DMS 273 (cell line): Measurements from ENCODE around the gene TRIM59.

Experiments
- DNase-seq: peaks from one replicate; lab custom pipeline; 2025; ENCODE audit not compliant: unreplicated experiment; lab: John Stamatoyannopoulos, UW

The TRIM59 gene, protein sequence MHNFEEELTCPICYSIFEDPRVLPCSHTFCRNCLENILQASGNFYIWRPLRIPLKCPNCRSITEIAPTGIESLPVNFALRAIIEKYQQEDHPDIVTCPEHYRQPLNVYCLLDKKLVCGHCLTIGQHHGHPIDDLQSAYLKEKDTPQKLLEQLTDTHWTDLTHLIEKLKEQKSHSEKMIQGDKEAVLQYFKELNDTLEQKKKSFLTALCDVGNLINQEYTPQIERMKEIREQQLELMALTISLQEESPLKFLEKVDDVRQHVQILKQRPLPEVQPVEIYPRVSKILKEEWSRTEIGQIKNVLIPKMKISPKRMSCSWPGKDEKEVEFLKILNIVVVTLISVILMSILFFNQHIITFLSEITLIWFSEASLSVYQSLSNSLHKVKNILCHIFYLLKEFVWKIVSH

DNA sequence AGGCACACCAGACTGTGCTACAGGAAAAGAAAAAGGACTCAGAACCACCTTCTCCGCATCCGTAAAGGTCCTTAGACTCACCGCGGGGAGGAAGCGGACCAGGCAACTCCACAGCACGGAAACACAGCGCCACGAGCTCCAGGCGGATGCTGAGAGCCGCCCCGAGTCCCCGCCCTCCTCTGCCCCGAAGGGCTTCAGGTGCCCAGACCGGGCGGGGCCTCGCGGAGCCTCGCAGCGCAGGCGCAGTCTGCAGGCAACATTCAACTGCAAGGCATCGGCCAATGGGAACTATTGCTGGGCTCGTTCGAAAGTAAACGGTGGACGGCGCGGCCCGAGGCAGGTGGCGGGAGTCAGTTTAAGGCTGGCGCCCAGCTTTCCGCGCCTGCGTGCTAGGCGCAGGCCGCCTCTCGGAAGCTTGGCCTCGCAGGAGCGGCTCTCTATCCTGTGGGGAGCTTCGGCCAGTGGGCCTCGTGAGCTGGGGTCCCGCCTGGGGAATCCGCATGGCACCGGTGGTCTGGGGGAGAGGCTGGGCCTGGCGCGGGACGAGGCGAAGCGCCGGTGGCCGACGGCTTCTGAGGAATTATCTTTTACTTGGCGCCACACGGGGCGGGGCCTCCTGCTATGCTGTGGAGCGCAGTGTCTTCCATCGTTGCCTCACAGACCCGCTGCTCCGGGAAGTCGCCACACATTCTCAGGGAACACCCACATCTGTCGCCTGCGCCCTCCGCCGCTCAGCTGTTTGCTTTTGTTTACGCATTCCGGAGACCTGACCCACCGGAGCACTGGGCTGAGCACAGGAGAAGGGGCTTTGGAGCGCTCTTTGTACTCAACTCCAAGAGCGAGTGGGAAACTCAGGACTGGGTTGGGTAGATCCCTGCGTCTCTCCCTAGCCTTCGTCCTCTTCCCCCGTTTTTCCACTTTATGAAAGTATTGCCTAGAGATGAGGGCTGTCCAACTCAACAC lies at the start of gene TRIM59:
TSS of gene TRIM59 (minus strand) at position 151 of the 963 bp plus-strand sequence. CDS start 10,603 bp downstream, outside the sequence.
- DNase-seq, result peak; percentile 89

- DNase-seq, result no peak
Observed at GRCh38 chr3:160498202-160498601, 48.6 kb upstream of the TRIM59 start.

DNA sequence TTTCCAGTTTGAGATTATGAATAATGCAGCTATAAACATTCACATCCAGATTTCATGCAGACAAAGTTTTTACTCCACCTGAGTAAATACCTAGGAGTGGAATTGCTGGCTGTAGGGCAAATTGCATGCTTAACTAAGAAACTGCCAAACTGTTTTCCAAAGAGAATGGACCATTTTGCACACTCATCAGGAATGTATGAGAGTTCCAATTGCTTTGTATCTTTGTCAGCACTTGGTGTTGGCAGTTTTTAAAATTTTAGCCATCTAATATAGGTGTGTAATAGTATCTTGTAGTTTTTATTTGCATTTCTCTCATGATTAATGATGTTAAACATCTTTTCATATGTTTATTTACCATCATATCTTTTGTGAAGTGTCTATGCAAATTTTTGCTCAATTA lies 40.6 kb upstream of the TRIM59 start:
- DNase-seq, result no peak

DNA sequence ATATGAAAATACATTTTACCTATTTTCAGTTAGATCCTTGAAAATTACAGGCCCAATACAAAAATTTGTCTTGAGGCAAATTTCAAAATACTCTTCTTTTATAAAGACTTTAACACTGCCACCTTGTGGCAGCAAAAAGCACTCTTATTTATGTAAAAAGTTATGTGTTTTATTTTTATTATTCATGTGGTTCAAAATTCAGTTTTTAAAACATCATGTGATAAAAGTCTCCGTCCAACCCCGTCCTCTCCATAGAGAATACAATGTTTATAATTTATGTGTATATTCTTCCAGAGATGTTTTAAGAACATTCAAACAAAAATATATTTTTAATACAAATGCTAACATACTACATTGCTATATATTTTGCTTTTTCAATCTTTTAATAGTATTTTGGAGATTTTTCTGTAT lies 36.9 kb upstream of the TRIM59 start:
- peak; percentile 84 for DNase-seq

DNA sequence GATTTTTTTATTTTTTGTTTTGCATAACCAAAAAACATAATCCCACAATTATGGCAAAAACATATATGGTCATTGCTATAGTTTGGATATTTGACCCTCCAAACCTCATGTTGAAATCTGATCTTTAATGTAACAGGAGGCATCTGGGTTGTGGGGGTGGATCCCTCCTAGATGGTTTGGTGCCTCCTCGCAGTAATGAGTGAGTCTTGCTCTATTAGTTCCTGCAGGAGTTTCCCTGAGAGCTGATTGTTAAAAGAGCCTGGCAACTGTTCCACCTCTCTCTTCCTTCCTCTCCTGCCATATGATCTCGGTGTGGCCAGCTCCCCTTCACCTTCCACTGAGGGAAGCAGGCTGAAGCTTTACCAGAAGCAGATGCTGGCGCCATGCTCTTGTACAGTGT lies 33.2 kb upstream of the TRIM59 start:
- peak; percentile 63 for DNase-seq

- no peak for DNase-seq
Observed at GRCh38 chr3:160481856-160482255, 32.3 kb upstream of the TRIM59 start.

GRCh38 chr3:160480931-160481330 lies 31.3 kb upstream of the TRIM59 start:
- no peak for DNase-seq

- DNase-seq, result no peak
Observed at GRCh38 chr3:160479376-160479775, 29.8 kb upstream of the TRIM59 start.

DNA sequence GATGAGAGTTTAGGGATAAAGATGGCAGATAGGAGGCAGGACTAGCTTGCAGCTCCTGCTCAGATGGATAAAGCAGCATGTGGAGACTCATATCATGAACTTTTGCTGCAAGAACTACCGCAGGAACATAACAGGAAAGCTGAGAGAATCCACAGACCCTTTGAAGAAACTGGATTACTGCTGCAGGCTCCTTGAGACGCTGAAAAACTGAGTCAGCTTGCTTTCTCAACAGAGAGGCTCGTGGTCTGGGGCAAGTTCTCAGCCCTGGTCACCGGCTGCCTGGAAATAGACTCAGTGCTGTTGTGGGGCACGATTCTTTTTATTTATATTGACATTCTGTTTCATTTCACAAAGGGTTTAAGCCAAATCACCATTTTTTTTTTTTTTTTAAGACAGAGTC lies 28.8 kb upstream of the TRIM59 start:
- no peak for DNase-seq

DNA sequence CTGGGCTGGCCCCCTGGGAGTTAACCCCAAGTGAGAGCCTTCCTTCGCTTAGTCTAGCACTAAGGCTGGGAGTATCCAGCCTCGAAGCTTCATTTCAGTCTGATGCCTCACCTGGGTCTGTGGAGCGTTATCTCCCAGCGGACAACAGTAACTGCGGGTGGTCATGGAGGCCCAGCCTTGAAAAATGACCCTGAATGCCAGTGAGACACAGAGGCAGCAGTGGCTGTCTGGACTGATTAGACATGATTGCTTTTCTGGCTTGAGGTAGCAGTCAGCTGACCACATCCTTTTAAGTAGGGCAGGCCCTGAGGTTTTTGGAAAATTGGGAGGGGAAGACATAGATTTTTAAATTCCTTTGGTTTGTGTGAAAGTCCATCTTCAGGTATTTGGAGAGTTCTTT lies 28.2 kb upstream of the TRIM59 start:
- no peak for DNase-seq

GRCh38 chr3:160475884-160476283 lies 26.3 kb upstream of the TRIM59 start:
- no peak for DNase-seq

DNA sequence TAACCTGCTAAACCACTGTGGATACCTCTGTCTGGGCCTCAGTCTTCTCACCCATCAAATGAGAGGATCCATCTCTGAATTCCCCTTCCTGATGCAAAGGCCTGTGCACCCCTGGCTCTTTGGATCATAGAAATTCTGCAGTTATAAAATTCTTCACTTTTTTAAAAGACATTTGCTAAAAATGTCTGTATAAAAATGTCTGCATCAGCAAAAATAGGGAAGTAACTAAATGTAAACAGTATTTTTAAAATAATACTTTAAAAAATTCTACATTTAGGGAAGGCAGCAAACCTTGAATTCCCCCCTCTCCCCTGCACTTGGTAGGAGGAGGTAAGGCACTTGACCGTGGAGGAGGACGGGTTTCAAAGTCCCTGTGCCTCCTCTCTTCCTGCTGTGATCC lies 25.6 kb upstream of the TRIM59 start:
- no peak for DNase-seq

- no peak for DNase-seq
Observed at GRCh38 chr3:160474416-160474838, 24.8 kb upstream of the TRIM59 start.

DNA sequence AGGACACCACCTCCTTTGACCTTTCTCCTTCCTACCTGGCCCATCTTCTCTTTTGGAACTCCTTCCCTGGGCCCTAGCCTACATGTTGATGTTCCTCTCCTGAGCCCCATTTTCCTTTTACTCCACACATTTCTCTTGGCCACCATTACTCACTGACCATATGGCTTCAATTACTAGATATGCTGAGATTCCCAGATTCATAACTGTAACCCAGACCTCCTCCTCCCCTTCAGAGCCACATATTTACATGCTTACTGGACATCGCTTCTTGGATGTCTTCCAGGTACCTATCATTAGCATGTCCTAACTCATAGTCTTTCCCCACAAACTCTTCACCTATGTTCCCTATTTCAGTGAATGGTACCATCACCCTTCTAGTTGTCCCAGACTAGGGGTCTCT lies 24.4 kb upstream of the TRIM59 start:
- no peak for DNase-seq

DNA sequence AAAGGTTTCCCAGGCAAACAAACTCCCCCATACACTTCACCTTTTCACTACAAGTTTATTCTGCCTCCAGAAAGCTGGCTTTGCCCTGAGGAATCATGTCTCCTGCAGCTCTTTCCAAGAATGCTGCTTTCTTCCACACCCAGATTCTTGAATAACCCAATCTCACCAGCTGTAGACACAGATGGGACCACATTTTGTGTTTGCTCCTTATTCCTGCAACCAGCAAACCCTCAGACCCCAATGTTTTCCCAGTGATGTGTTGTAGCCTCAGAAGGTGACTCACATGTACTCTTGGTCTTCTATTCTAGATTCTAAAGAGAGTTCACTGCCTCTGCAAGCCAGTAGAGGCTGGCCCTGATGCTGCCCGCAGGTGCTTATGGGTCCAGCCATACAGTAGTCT lies 23.6 kb upstream of the TRIM59 start:
- no peak for DNase-seq

DNA sequence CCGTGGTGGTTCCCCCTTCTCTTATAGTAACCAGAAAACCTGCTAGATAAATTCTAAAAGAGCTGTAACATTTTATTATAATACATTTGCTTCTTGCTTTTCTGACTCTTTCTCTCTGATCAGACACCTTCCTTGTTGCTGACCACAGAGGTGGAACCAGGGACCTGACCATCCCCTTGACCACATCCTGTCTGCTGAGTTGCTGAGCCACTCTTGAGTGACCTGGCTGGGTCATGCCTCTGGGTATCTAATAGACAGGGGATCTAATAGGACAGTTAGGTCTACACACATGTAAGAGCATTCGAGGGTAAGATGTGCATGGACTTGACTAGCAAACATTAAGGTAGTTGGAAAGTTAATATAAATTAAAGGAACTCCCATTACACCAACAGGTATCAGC lies 22.8 kb upstream of the TRIM59 start:
- no peak for DNase-seq

GRCh38 chr3:160471892-160472291 lies 22.3 kb upstream of the TRIM59 start:
- DNase-seq, result no peak

GRCh38 chr3:160470181-160470580 lies 20.6 kb upstream of the TRIM59 start:
- DNase-seq, result no peak

DNA sequence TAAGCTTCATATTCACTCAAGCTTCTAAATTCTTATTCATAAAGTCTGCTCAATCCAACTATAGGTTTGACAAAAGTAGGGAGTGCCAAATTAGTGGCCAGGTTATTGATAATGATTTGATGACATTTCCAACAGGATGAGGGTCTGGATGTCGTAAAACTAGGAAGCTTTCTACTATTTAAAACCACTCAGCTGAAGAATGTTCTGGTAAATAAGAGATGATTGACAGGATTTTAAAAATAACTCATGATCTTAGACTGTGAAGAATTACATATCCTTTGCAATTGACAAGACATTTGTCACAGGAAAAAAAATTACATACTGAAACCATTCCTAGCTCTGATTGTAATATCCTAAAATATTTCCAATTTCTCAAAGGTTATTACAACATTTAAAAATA lies 15.4 kb upstream of the TRIM59 start:
- DNase-seq, result no peak

DNA sequence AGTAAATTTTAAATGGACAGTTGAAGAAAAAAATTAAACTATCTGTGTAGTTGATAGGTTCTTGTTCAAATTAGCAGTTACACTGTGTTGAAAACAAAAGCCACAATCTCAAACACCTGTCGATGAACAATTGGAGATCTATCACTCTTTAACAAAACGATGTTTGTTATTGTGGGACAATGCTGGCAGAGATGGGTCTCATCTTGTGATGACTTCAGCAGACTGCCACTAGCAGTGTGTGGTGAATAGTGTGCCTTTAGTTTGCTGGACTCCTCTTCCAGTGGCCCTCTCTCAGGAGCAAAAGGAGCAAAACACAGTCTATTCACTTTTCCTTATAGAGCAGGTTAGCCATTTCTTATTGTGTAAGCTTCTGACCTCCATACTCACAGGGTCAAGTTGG lies 14.7 kb upstream of the TRIM59 start:
- no peak for DNase-seq

DNA sequence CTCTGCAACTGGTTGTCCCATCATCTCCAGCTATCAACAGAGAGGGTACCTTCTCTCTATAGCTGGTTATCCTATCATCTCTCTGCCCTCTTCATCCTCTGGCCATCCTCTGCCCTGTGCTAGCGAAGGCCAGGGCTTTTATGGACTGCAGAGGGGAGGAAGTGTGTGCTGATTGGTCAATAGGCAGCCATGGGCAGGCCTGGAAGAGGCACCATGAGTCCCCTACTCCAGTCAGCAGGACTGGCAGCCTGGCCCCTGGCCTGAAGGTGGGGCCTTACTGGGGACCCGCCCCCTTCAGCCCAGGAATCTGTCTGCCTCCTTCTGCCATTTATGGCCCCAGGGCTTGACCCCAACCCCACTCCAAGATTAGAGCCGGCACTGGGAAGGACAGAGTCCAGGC lies 10.4 kb upstream of the TRIM59 start:
- DNase-seq, result no peak

GRCh38 chr3:160459450-160459970 lies 9.9 kb upstream of the TRIM59 start:
- no peak for DNase-seq
